GM21529 (cell line): ENCODE data around the gene METTL24.
"Not testable (repeated sequence)": the region's sequence is repeated elsewhere in the genome, so short reads cannot be mapped to it uniquely, and the experiment has no call there.

Experiments used
- ATAC-seq: cut with Tn5 transposase; IDR thresholded peaks from one replicate; pipeline ENCODE4 v1.9.1; 2021; ENCODE audit not compliant: unreplicated experiment

Gene METTL24

GRCh38 chr6:110272781-110273180 is 85.4 kb downstream of the METTL24 start:
- not testable (repeated sequence) for ATAC-seq

- no peak for ATAC-seq
These were observed 86.5 kb downstream of the METTL24 start for GRCh38 chr6:110271732-110272022.

- no peak for ATAC-seq
These were observed 88.0 kb downstream of the METTL24 start for GRCh38 chr6:110270165-110270564.

GRCh38 chr6:110269623-110270022 is 88.5 kb downstream of the METTL24 start:
- no peak for ATAC-seq

- no peak for ATAC-seq
These were observed 91.2 kb downstream of the METTL24 start for GRCh38 chr6:110266996-110267395.

GRCh38 chr6:110265273-110265672 is 92.9 kb downstream of the METTL24 start:
- ATAC-seq = peak; percentile 51

GRCh38 chr6:110256366-110256765 is 101.8 kb downstream of the METTL24 start:
- no peak for ATAC-seq

- ATAC-seq = no peak
These were observed 102.9 kb downstream of the METTL24 start for GRCh38 chr6:110255211-110255750.

GRCh38 chr6:110250838-110251237 is 107.3 kb downstream of the METTL24 start:
- no peak for ATAC-seq

- no peak for ATAC-seq
These were observed 108.1 kb downstream of the METTL24 start for GRCh38 chr6:110250058-110250457.

GRCh38 chr6:110246900-110247546 is 111.1 kb downstream of the METTL24 start:
- no peak for ATAC-seq

- ATAC-seq = no peak
These were observed 111.8 kb downstream of the METTL24 start for GRCh38 chr6:110246378-110246777.

- not testable (repeated sequence) for ATAC-seq
These were observed 113.5 kb downstream of the METTL24 start for GRCh38 chr6:110244621-110245020.

- no peak for ATAC-seq
These were observed 118.4 kb downstream of the METTL24 start for GRCh38 chr6:110239526-110240274.

GRCh38 chr6:110236007-110236406 is 122.1 kb downstream of the METTL24 start:
- not testable (repeated sequence) for ATAC-seq

GRCh38 chr6:110233770-110234374 is 124.3 kb downstream of the METTL24 start:
- ATAC-seq = peak; percentile 97

GRCh38 chr6:110232450-110232849 is 125.7 kb downstream of the METTL24 start:
- ATAC-seq = no peak

- ATAC-seq = no peak
These were observed 131.9 kb downstream of the METTL24 start for GRCh38 chr6:110226261-110226660.

- ATAC-seq = no peak
These were observed 136.4 kb downstream of the METTL24 start for GRCh38 chr6:110221738-110222137.

GRCh38 chr6:110217266-110217665 is 140.9 kb downstream of the METTL24 start:
- ATAC-seq = no peak

- ATAC-seq = no peak
These were observed 142.0 kb downstream of the METTL24 start for GRCh38 chr6:110216140-110216539.

GRCh38 chr6:110214338-110214737 is 143.8 kb downstream of the METTL24 start:
- no peak for ATAC-seq
